Measurements from ENCODE around the gene FBXW7. TPM values are rescaled to one million over a fixed set of nuclear protein-coding genes. Genes with fewer than 3 reads are reported as not detected.

FBXW7 gene
- total RNA-seq, 1 experiment from 2014 or later: 30.9 TPM

DNA sequence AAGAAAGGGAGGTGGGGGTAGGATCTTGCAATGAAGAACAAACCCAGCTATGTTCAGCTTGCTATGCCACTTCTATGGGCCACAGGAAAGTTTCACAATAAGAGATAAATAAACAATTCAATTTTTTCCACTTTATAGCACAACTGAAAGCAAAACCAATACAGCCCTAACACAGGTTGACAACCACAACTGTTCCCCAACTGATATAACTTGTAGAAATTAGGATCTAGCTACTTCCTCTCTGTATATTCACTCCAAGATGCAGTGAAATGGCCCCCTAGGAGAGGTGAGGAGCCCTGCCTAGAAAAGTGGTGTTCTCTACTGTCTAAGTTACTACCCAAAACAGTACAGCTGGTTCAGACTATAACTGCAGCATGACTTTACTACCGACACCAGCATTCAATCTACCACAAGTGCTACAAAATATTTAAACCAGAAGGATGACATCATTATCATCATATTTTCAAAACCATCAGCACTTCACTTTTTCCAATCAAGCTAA is 77.0 kb downstream of the FBXW7 start:
- DNase-seq: no peak
- Histone ChIP-seq H3K9me3 (ENCODE audit: low read length) (no peaks in the 10 kb centered on the region), H3K4me2 (ENCODE audit: low read depth, low read length, poor library complexity, severe bottlenecking) (no peak overlapping the region), H3K36me3 (ENCODE audit: insufficient read depth, low read length) (no peaks in the 10 kb centered on the region), H3K79me2 (ENCODE audit: low read length) (peaks cover 18% of the 10 kb centered on the region), H3K9ac (ENCODE audit: low read length) (no peak overlapping the region), H4K20me1 (ENCODE audit: insufficient read depth, low read depth, low read length) (peaks cover 78% of the 10 kb centered on the region), H3K27me3 (ENCODE audit: low read length) (no peaks in the 10 kb centered on the region; the same call in 1 of the 2 replicates), H3K4me1 (ENCODE audit: low read length) (peaks cover 3% of the 10 kb centered on the region; the same call in 1 of the 2 replicates), H3K27ac (ENCODE audit: low read length) (no peak overlapping the region), H2AFZ (ENCODE audit: low read length) (no peak overlapping the region), H3K9me2 (replicated peaks; ENCODE audit: insufficient read depth, low read length) (no peaks in the 10 kb centered on the region), H3K4me3 (ENCODE audit: low read length) (no peak overlapping the region)

DNA sequence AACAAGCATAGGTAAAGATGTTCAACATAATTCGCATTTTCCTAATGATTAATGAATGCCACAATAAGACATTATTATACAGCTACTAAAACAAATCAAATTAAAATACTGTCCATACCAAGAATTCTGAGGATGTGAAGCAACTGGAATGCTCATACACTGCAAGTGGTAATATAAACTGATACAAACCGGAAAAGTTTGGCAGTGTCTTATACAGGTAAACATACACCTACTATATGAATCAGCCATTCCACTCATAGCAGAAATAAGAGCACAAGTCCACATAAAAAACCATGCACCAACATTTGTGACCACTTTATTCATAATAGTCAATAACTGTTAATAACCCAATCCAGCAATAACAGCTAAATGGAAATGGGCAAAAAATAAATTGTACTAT is 79.3 kb downstream of the FBXW7 start:
- Histone ChIP-seq H3K4me3 (ENCODE audit: low read length) (no peak overlapping the region), H3K36me3 (ENCODE audit: insufficient read depth, low read length) (no peaks in the 10 kb centered on the region), H3K4me2 (ENCODE audit: low read depth, low read length, poor library complexity, severe bottlenecking) (no peak overlapping the region), H2AFZ (ENCODE audit: low read length) (no peak overlapping the region), H3K4me1 (ENCODE audit: low read length) (peaks cover 3% of the 10 kb centered on the region; the same call in 1 of the 2 replicates), H3K9me3 (ENCODE audit: low read length) (no peaks in the 10 kb centered on the region), H3K27me3 (ENCODE audit: low read length) (no peaks in the 10 kb centered on the region; the same call in 1 of the 2 replicates), H3K9me2 (replicated peaks; ENCODE audit: insufficient read depth, low read length) (no peaks in the 10 kb centered on the region), H3K9ac (ENCODE audit: low read length) (no peak overlapping the region), H4K20me1 (ENCODE audit: insufficient read depth, low read depth, low read length) (peaks cover 75% of the 10 kb centered on the region), H3K27ac (ENCODE audit: low read length) (no peak overlapping the region), H3K79me2 (ENCODE audit: low read length) (peaks cover 18% of the 10 kb centered on the region)
- no peak for DNase-seq

DNA sequence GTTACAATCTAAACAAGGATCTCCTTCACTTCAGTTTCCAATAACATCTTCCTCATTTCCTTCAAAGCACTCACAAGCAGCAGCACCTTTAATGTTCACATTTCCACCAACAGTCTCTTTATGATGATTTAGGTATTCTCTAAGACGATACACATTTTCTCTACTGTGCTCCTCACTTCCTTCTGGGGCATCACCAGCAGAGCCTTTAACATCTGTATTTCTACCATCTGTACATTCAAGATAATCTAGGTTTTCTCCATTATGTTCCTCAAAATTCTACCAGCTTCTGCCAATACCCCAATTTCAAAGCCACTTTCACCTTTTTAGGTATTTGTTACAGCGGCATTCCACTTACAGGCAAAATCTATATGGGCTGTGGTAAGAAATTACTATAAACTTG is 80.6 kb downstream of the FBXW7 start:
- no peak overlapping the region for H3K4me2 ChIP-seq (ENCODE audit: low read depth, low read length, poor library complexity, severe bottlenecking)
- no peak for DNase-seq
- no peaks in the 10 kb centered on the region for H3K9me2 ChIP-seq (replicated peaks; ENCODE audit: insufficient read depth, low read length)
- no peaks in the 10 kb centered on the region for H3K36me3 ChIP-seq (ENCODE audit: insufficient read depth, low read length)
- H3K9ac ChIP-seq (ENCODE audit: low read length): no peak overlapping the region
- no peaks in the 10 kb centered on the region; the same call in 1 of the 2 replicates for H3K27me3 ChIP-seq (ENCODE audit: low read length)
- H4K20me1 ChIP-seq (ENCODE audit: insufficient read depth, low read depth, low read length): peaks cover 78% of the 10 kb centered on the region
- no peak overlapping the region for H2AFZ ChIP-seq (ENCODE audit: low read length)
- H3K9me3 ChIP-seq (ENCODE audit: low read length): no peaks in the 10 kb centered on the region
- peaks cover 18% of the 10 kb centered on the region for H3K79me2 ChIP-seq (ENCODE audit: low read length)
- peaks cover 8% of the 10 kb centered on the region for H3K4me1 ChIP-seq (ENCODE audit: low read length)
- H3K4me3 ChIP-seq (ENCODE audit: low read length): no peak overlapping the region
- no peak overlapping the region for H3K27ac ChIP-seq (ENCODE audit: low read length)

DNA sequence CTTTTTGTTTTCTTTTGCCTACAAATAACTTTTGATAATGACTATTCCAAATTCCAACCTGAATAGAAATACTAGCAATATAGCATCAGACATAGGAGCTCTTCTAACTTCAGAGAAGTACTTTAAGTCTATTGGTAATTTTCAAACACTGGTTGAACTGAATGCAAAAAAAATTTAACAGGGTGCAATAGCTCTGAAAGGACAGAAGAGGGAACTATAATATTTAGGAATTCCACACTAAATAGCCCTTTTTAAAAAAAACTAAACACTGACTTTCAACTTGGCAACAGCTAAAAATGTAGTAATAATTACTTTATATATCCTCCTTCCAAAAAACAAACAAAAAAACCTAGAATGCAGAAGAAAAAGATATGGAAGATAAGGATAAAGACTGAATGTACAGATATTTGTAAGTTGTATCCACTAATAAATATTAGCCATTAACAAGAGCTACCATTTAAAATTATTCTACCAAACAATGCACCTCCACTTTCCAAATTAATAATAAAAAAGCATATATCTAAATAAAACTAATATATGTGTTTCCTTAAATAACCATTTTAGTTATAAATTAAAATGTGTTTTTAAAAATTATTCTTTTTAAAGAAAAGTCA is 81.4 kb downstream of the FBXW7 start:
- no peaks in the 10 kb centered on the region for H3K9me3 ChIP-seq (ENCODE audit: low read length)
- no peak overlapping the region for H3K9ac ChIP-seq (ENCODE audit: low read length)
- H3K27ac ChIP-seq (ENCODE audit: low read length): no peak overlapping the region
- H4K20me1 ChIP-seq (ENCODE audit: insufficient read depth, low read depth, low read length): peaks cover 80% of the 10 kb centered on the region
- H2AFZ ChIP-seq (ENCODE audit: low read length): no peak overlapping the region
- H3K79me2 ChIP-seq (ENCODE audit: low read length): peaks cover 18% of the 10 kb centered on the region
- H3K36me3 ChIP-seq (ENCODE audit: insufficient read depth, low read length): no peaks in the 10 kb centered on the region
- peaks cover 8% of the 10 kb centered on the region for H3K4me1 ChIP-seq (ENCODE audit: low read length)
- no peak overlapping the region for H3K4me2 ChIP-seq (ENCODE audit: low read depth, low read length, poor library complexity, severe bottlenecking)
- DNase-seq: peak; percentile 78
- no peaks in the 10 kb centered on the region for H3K9me2 ChIP-seq (replicated peaks; ENCODE audit: insufficient read depth, low read length)
- H3K27me3 ChIP-seq (ENCODE audit: low read length): no peaks in the 10 kb centered on the region; the same call in 1 of the 2 replicates
- no peak overlapping the region for H3K4me3 ChIP-seq (ENCODE audit: low read length)

DNA sequence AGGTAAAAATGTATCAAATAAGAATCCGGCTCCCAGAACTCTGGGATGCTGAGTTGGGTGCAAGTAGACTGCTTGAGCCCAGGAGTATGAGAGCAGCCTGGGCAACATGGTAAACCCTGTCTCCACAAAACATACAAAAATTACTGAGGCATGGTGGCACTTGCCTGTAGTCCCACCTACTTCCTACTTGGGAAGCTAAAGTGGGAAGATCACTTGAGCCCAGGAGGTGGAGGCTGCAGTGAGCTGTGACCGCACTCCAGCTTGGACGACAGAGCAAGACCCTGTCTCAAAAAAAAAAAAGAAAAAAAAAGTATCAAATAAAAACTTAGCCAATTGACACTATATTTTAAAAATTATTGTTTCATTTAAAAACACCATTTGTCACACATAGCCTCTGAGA is 84.4 kb downstream of the FBXW7 start:
- H3K79me2 ChIP-seq (ENCODE audit: low read length): peaks cover 6% of the 10 kb centered on the region; the same call in 1 of the 2 replicates
- peaks cover 86% of the 10 kb centered on the region for H4K20me1 ChIP-seq (ENCODE audit: insufficient read depth, low read depth, low read length)
- no peaks in the 10 kb centered on the region for H3K9me3 ChIP-seq (ENCODE audit: low read length)
- no peak for DNase-seq
- no peak overlapping the region for H3K27ac ChIP-seq (ENCODE audit: low read length)
- H2AFZ ChIP-seq (ENCODE audit: low read length): no peak overlapping the region
- no peaks in the 10 kb centered on the region; the same call in 1 of the 2 replicates for H3K27me3 ChIP-seq (ENCODE audit: low read length)
- H3K4me3 ChIP-seq (ENCODE audit: low read length): no peak overlapping the region
- H3K9ac ChIP-seq (ENCODE audit: low read length): no peak overlapping the region
- peaks cover 8% of the 10 kb centered on the region for H3K4me1 ChIP-seq (ENCODE audit: low read length)
- H3K9me2 ChIP-seq (replicated peaks; ENCODE audit: insufficient read depth, low read length): no peaks in the 10 kb centered on the region
- H3K36me3 ChIP-seq (ENCODE audit: insufficient read depth, low read length): no peaks in the 10 kb centered on the region
- no peak overlapping the region for H3K4me2 ChIP-seq (ENCODE audit: low read depth, low read length, poor library complexity, severe bottlenecking)

DNA sequence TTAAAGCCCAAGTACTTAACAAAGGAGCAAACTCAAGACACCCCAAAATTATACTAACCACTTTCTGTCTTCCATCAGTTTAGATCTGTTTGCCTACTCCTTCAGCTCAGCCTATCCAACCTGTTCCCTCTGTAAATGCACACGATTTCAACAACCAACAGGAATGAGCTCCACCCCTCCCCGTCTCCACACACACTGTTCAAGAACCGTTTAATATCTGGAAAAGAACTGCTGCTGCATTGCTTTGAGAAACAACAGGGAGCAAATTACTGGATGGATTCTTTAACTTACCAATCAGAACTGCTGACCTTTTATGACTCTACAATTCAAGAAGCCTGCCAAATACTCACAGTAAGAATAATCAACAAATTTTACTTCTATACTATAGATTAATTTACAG is 87.0 kb downstream of the FBXW7 start:
- Histone ChIP-seq H3K27ac (ENCODE audit: low read length) (no peak overlapping the region), H3K4me1 (ENCODE audit: low read length) (peaks cover 4% of the 10 kb centered on the region), H3K4me3 (ENCODE audit: low read length) (no peak overlapping the region), H4K20me1 (ENCODE audit: insufficient read depth, low read depth, low read length) (peaks cover 78% of the 10 kb centered on the region), H3K9me3 (ENCODE audit: low read length) (no peaks in the 10 kb centered on the region), H3K9ac (ENCODE audit: low read length) (no peak overlapping the region), H3K36me3 (ENCODE audit: insufficient read depth, low read length) (no peaks in the 10 kb centered on the region), H3K79me2 (ENCODE audit: low read length) (no peaks in the 10 kb centered on the region), H2AFZ (ENCODE audit: low read length) (no peak overlapping the region), H3K4me2 (ENCODE audit: low read depth, low read length, poor library complexity, severe bottlenecking) (no peak overlapping the region), H3K9me2 (replicated peaks; ENCODE audit: insufficient read depth, low read length) (no peaks in the 10 kb centered on the region), H3K27me3 (ENCODE audit: low read length) (no peaks in the 10 kb centered on the region)
- no peak for DNase-seq

DNA sequence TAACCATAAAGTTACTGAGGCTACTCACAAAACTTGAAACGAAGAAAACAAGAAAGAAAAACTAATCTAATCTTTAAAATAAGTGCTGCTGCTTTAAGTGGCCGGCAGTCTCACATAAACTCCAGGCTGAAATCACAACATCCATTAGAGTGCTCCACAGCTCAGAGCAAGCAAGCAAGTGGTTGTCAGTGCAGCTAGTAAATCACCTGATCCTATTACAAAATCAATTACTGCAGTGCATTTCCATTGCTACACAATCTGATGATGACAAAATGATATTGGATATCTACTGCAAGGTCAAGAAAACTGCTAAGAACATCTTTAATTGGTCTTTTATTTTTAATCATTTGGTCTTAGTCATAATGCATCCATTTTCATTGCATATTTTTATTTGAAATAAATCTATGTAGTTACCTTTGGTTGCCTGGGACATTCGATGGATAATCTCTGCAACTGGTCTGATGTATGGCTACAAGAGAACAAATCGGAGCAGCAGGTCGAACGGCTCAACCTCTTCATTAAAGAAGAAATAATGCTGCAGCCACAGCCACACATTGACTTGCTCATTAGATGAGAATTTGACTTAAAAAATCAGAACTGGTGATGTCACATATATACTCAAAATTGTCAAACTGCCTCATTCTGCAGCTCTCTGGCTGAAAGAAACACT is 87.7 kb downstream of the FBXW7 start:
- Histone ChIP-seq H3K27ac (ENCODE audit: low read length) (no peak overlapping the region), H4K20me1 (ENCODE audit: insufficient read depth, low read depth, low read length) (peaks cover 76% of the 10 kb centered on the region), H3K4me2 (ENCODE audit: low read depth, low read length, poor library complexity, severe bottlenecking) (no peak overlapping the region), H3K36me3 (ENCODE audit: insufficient read depth, low read length) (no peaks in the 10 kb centered on the region), H2AFZ (ENCODE audit: low read length) (no peak overlapping the region), H3K4me3 (ENCODE audit: low read length) (no peak overlapping the region), H3K9ac (ENCODE audit: low read length) (no peak overlapping the region), H3K9me3 (ENCODE audit: low read length) (no peaks in the 10 kb centered on the region), H3K27me3 (ENCODE audit: low read length) (no peaks in the 10 kb centered on the region), H3K9me2 (replicated peaks; ENCODE audit: insufficient read depth, low read length) (no peaks in the 10 kb centered on the region), H3K4me1 (ENCODE audit: low read length) (peaks cover 4% of the 10 kb centered on the region), H3K79me2 (ENCODE audit: low read length) (no peaks in the 10 kb centered on the region)
- no peak for DNase-seq

DNA sequence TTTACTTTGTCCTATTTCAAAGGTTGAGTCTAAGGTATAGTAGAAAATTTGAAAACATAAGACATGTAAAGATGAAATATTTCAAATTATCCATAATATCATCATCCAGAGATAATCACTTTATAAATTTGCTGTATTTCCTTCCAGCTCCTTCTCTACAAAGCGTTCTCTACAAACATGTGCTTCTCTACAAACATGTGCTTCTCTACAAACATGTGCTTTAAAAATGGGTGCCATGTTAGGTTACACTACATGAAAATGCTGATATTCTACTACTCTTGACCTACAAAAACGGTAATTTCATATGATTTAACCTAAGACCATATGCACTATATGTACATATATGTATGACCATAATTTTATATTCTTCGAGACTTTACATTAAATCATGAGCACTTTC is 92.0 kb downstream of the FBXW7 start:
- H3K27ac ChIP-seq (ENCODE audit: low read length): no peak overlapping the region
- H3K9ac ChIP-seq (ENCODE audit: low read length): no peak overlapping the region
- peaks cover 68% of the 10 kb centered on the region for H4K20me1 ChIP-seq (ENCODE audit: insufficient read depth, low read depth, low read length)
- no peak overlapping the region for H3K4me3 ChIP-seq (ENCODE audit: low read length)
- H3K4me1 ChIP-seq (ENCODE audit: low read length): no peaks in the 10 kb centered on the region
- H3K27me3 ChIP-seq (ENCODE audit: low read length): no peaks in the 10 kb centered on the region
- no peaks in the 10 kb centered on the region for H3K9me2 ChIP-seq (replicated peaks; ENCODE audit: insufficient read depth, low read length)
- H2AFZ ChIP-seq (ENCODE audit: low read length): no peak overlapping the region
- no peaks in the 10 kb centered on the region for H3K36me3 ChIP-seq (ENCODE audit: insufficient read depth, low read length)
- no peaks in the 10 kb centered on the region for H3K79me2 ChIP-seq (ENCODE audit: low read length)
- no peak overlapping the region for H3K4me2 ChIP-seq (ENCODE audit: low read depth, low read length, poor library complexity, severe bottlenecking)
- DNase-seq: no peak
- H3K9me3 ChIP-seq (ENCODE audit: low read length): no peaks in the 10 kb centered on the region

Data from Karpas-422 (cell line).